Activated CD4-positive, alpha-beta T cell treated with anti-CD3 and anti-CD28 coated beads, Interleukin-2, amount 10 ng/mL, durations not matched to agents 7 days and 5 days (primary cell): Measurements from ENCODE around the gene PLEKHJ1. TPM values are rescaled to one million over a fixed set of nuclear protein-coding genes. Genes with fewer than 3 reads are reported as not detected.
A peak's percentile ranks its signal among the peaks of the same experiment; 100 is the strongest.

Source experiments
- CTCF ChIA-PET: fragments of 350-600 bp; sonication (Branson Sonifier 250); formaldehyde crosslinking; loops from one replicate; lab custom pipeline; 2021; ENCODE audit warnings: antibody characterized with exemption; lab: Charles Lee
- POLR2A ChIA-PET: fragments of 350-600 bp; sonication (Branson Sonifier 250); formaldehyde crosslinking; loops from one replicate; lab custom pipeline; 2021; ENCODE audit warnings: antibody characterized with exemption; lab: Charles Lee
- DNase-seq: peaks from one replicate; pipeline ENCODE4 v3.0.0-alpha.2; 2020
- H3K27ac Mint-ChIP-seq: one replicate; pipeline ENCODE4 v1.8.0; 2021; ENCODE audit warnings: mild to moderate bottlenecking, moderate library complexity, mixed read lengths
- H3K27me3 Mint-ChIP-seq: one replicate; pipeline ENCODE4 v1.8.0; 2021; ENCODE audit warnings: mixed read lengths
- H3K36me3 Mint-ChIP-seq: one replicate; pipeline ENCODE4 v1.8.0; 2021; ENCODE audit warnings: low read depth, mixed read lengths
- H3K4me1 Mint-ChIP-seq: one replicate; pipeline ENCODE4 v1.8.0; 2021; ENCODE audit warnings: mixed read lengths
- H3K4me3 Mint-ChIP-seq: one replicate; pipeline ENCODE4 v1.8.0; 2021; ENCODE audit warnings: mild to moderate bottlenecking, moderate library complexity, mixed read lengths
- H3K9me3 Mint-ChIP-seq: one replicate; pipeline ENCODE4 v1.8.0; 2021; ENCODE audit warnings: mixed read lengths
- total RNA-seq, 2 experiments: library from RNA; stranded (reverse); gene quantifications; one replicate each; pipeline ENCODE4 v1.2.3, GENCODE V29; 2021

Gene PLEKHJ1
- total RNA-seq, 2 experiments from 2014 or later = 56.2 to 71.9 TPM

- DNase-seq = peak; percentile 61
- POLR2A ChIA-PET = interaction anchor here (0.6 kb wide), 1 partner anchor 161 kb away, joined by 3 read pairs; no protein-coding TSS in a partner anchor
- Mint-ChIP-seq H3K27ac (peak overlapping the region; percentile 71), H3K9me3 (no peaks in the 10 kb centered on the region), H3K4me3 (no peak overlapping the region), H3K36me3 (peaks cover 1% of the 10 kb centered on the region), H3K4me1 (peaks cover 39% of the 10 kb centered on the region), H3K27me3 (no peaks in the 10 kb centered on the region)
- CTCF ChIA-PET = interaction anchor here (0.6 to 4.3 kb wide), 9 partner anchors 9 to 231 kb away, joined by 3 to 34 read pairs (median 4); partner anchors contain the start of genes AMH and PLEKHJ1
Observed at GRCh38 chr19:2261438-2262172, 25.5 kb upstream of the PLEKHJ1 start.

GRCh38 chr19:2260341-2260805 lies 24.2 kb upstream of the PLEKHJ1 start:
- DNase-seq = no peak
- Mint-ChIP-seq H3K27me3 (no peaks in the 10 kb centered on the region), H3K27ac (peak overlapping the region; percentile 78), H3K36me3 (peaks cover 1% of the 10 kb centered on the region), H3K4me1 (peaks cover 34% of the 10 kb centered on the region), H3K4me3 (no peak overlapping the region), H3K9me3 (no peaks in the 10 kb centered on the region)
- POLR2A ChIA-PET = interaction anchor here (0.5 kb wide), 1 partner anchor 351 kb away, joined by 3 read pairs; no protein-coding TSS in a partner anchor
- CTCF ChIA-PET = interaction anchor here (0.7 to 4.3 kb wide), 4 partner anchors 14 to 27 kb away, joined by 3 to 34 read pairs (median 6); partner anchors contain the start of gene PLEKHJ1

- H3K27me3 Mint-ChIP-seq = no peaks in the 10 kb centered on the region
- no peak overlapping the region for H3K4me3 Mint-ChIP-seq
- H3K4me1 Mint-ChIP-seq = peaks cover 34% of the 10 kb centered on the region
- POLR2A ChIA-PET = interaction anchor here (0.6 to 0.7 kb wide), 2 partner anchors 15 to 43 kb away, joined by 4 to 5 read pairs; no protein-coding TSS in a partner anchor
- peak overlapping the region; percentile 95 for H3K27ac Mint-ChIP-seq
- CTCF ChIA-PET = interaction anchor here (0.7 to 4.3 kb wide), 4 partner anchors 15 to 23 kb away, joined by 3 to 34 read pairs (median 6); partner anchors contain the start of gene PLEKHJ1
- H3K9me3 Mint-ChIP-seq = no peaks in the 10 kb centered on the region
- peak; percentile 35 for DNase-seq
- H3K36me3 Mint-ChIP-seq = peaks cover 1% of the 10 kb centered on the region
Observed at GRCh38 chr19:2259336-2259735, 23.2 kb upstream of the PLEKHJ1 start.

GRCh38 chr19:2255982-2256685 lies 20.0 kb upstream of the PLEKHJ1 start, which contains the start of gene JSRP1:
JSRP1 (minus strand) TSS chr19:2256417; CDS start chr19:2255314, 1,103 bp downstream.
- Mint-ChIP-seq H3K27me3 (peaks cover 17% of the 10 kb centered on the region), H3K36me3 (peaks cover 1% of the 10 kb centered on the region), H3K9me3 (no peaks in the 10 kb centered on the region), H3K4me1 (peaks cover 38% of the 10 kb centered on the region), H3K27ac (peak within 1 kb of the TSS; percentile 100), H3K4me3 (no peak within 1 kb of the TSS)
- ChIA-PET CTCF (interaction anchor here (0.6 to 0.8 kb wide), 3 partner anchors 19 to 316 kb away, joined by 3 to 4 read pairs (median 3); partner anchors contain the start of gene PLEKHJ1), POLR2A (no interaction called here)
- no peak for DNase-seq

- Mint-ChIP-seq H3K4me1 (peaks cover 34% of the 10 kb centered on the region), H3K27ac (no peak overlapping the region), H3K27me3 (peaks cover 17% of the 10 kb centered on the region), H3K4me3 (no peak overlapping the region), H3K9me3 (no peaks in the 10 kb centered on the region), H3K36me3 (peaks cover 1% of the 10 kb centered on the region)
- CTCF ChIA-PET = interaction anchor here (0.6 to 0.7 kb wide), 3 partner anchors 19 to 317 kb away, joined by 3 to 4 read pairs (median 3); partner anchors contain the start of gene PLEKHJ1
- DNase-seq = no peak
- POLR2A ChIA-PET = no interaction called here
Observed at GRCh38 chr19:2255112-2255845, 19.1 kb upstream of the PLEKHJ1 start.

GRCh38 chr19:2254064-2254872 lies 18.1 kb upstream of the PLEKHJ1 start:
- Mint-ChIP-seq H3K27ac (peak overlapping the region; percentile 25), H3K9me3 (no peaks in the 10 kb centered on the region), H3K4me3 (no peak overlapping the region), H3K27me3 (peaks cover 21% of the 10 kb centered on the region), H3K4me1 (peaks cover 27% of the 10 kb centered on the region), H3K36me3 (peaks cover under 1% of the 10 kb centered on the region)
- ChIA-PET CTCF (interaction anchor here (0.5 to 2.4 kb wide), 5 partner anchors 12 to 379 kb away, joined by 3 to 9 read pairs (median 5); no protein-coding TSS in a partner anchor), POLR2A (no interaction called here)
- DNase-seq = no peak

- peaks cover 21% of the 10 kb centered on the region for H3K4me1 Mint-ChIP-seq
- no peaks in the 10 kb centered on the region for H3K9me3 Mint-ChIP-seq
- DNase-seq = peak; percentile 49
- H3K27me3 Mint-ChIP-seq = peaks cover 21% of the 10 kb centered on the region
- peak overlapping the region; percentile 25 for H3K4me3 Mint-ChIP-seq
- peaks cover 3% of the 10 kb centered on the region for H3K36me3 Mint-ChIP-seq
- CTCF ChIA-PET = interaction anchor here (0.5 to 2.4 kb wide), 7 partner anchors 11 to 380 kb away, joined by 3 to 9 read pairs (median 4); partner anchors contain the start of gene PLEKHJ1
- H3K27ac Mint-ChIP-seq = peak overlapping the region; percentile 46
- POLR2A ChIA-PET = interaction anchor here (0.5 kb wide), 1 partner anchor 69 kb away, joined by 3 read pairs; no protein-coding TSS in a partner anchor
Observed at GRCh38 chr19:2253106-2254063, 17.3 kb upstream of the PLEKHJ1 start.

- ChIA-PET CTCF (interaction anchor here (0.6 to 2.4 kb wide), 5 partner anchors 14 to 97 kb away, joined by 3 to 9 read pairs (median 4); partner anchors contain the start of gene PLEKHJ1), POLR2A (no interaction called here)
- Mint-ChIP-seq H3K4me1 (peaks cover 14% of the 10 kb centered on the region), H3K9me3 (no peaks in the 10 kb centered on the region), H3K4me3 (no peak overlapping the region), H3K36me3 (peaks cover 3% of the 10 kb centered on the region), H3K27ac (peak overlapping the region; percentile 13), H3K27me3 (peaks cover 21% of the 10 kb centered on the region)
- DNase-seq = no peak
Observed at GRCh38 chr19:2252797-2253105, 16.6 kb upstream of the PLEKHJ1 start.

GRCh38 chr19:2252055-2252796 lies 16.1 kb upstream of the PLEKHJ1 start:
- POLR2A ChIA-PET = no interaction called here
- no peak for DNase-seq
- Mint-ChIP-seq H3K27ac (peak overlapping the region; percentile 13), H3K4me3 (no peak overlapping the region), H3K4me1 (peaks cover 11% of the 10 kb centered on the region), H3K27me3 (peaks cover 21% of the 10 kb centered on the region), H3K36me3 (peaks cover 3% of the 10 kb centered on the region), H3K9me3 (no peaks in the 10 kb centered on the region)
- CTCF ChIA-PET = interaction anchor here (0.6 to 2.4 kb wide), 4 partner anchors 15 to 96 kb away, joined by 3 to 9 read pairs (median 4); partner anchors contain the start of gene PLEKHJ1
